WTC11 (cell line): Measurements from ENCODE around the gene ZMYND11. TPM values are rescaled to one million over a fixed set of nuclear protein-coding genes. Genes with fewer than 3 reads are reported as not detected.

Experiments used
- ATAC-seq: fragments of 200-7000 bp; cut with Tn5 transposase; 2 replicates; pipeline ENCODE4 v1.10.0; 2021; ENCODE audit warnings: mild to moderate bottlenecking, moderate library complexity
- CTCF ChIA-PET: fragments of 300-600 bp; sonication (Branson Sonifier 250); formaldehyde crosslinking; loops from one replicate; lab custom pipeline; 2021; ENCODE audit warnings: antibody characterized with exemption; lab: Charles Lee
- POLR2A ChIA-PET: fragments of 350-600 bp; sonication (Branson Sonifier 250); formaldehyde crosslinking; loops from one replicate; lab custom pipeline; 2021; ENCODE audit warnings: antibody characterized with exemption; lab: Charles Lee
- DNase-seq: peaks from one replicate; pipeline ENCODE4 v3.0.0; 2021; ENCODE audit warnings: low spot score
- H3K27ac Mint-ChIP-seq: 2 replicates; pipeline ENCODE4 v1.8.0; 2021; ENCODE audit warnings: mixed read lengths
- H3K27me3 Mint-ChIP-seq: 2 replicates; pipeline ENCODE4 v1.8.0; 2021; ENCODE audit warnings: low read depth, mild to moderate bottlenecking, moderate library complexity, mixed read lengths
- H3K36me3 Mint-ChIP-seq: 2 replicates; pipeline ENCODE4 v1.8.0; 2021; ENCODE audit warnings: mixed read lengths
- H3K4me1 Mint-ChIP-seq: 2 replicates; pipeline ENCODE4 v1.8.0; 2022; ENCODE audit warnings: mixed read lengths
- H3K4me3 Mint-ChIP-seq: 2 replicates; pipeline ENCODE4 v1.8.0; 2021; ENCODE audit warnings: mild to moderate bottlenecking, moderate library complexity, mixed read lengths
- H3K9me3 Mint-ChIP-seq: 2 replicates; pipeline ENCODE4 v1.8.0; 2021; ENCODE audit warnings: mixed read lengths
- ATF2 ChIP-seq: sonication (generic); formaldehyde crosslinking; IDR thresholded peaks from 2 replicates; pipeline ENCODE4 v1.8.1; 2022; ENCODE audit warnings: low read depth, missing genetic modification reagents, borderline replicate concordance
- CBFB ChIP-seq: sonication (generic); formaldehyde crosslinking; IDR thresholded peaks from 2 replicates; pipeline ENCODE4 v1.8.1; 2022; ENCODE audit warnings: mild to moderate bottlenecking, low read depth, missing genetic modification reagents
- CDX4 ChIP-seq: fragments of 250-450 bp; sonication (Bioruptor Pico); IDR thresholded peaks from 2 replicates; pipeline ENCODE4 v1.9.0; 2021; ENCODE audit warnings: moderate library complexity, mild to moderate bottlenecking, inconsistent platforms, borderline replicate concordance
- E2F1 ChIP-seq: sonication (generic); formaldehyde crosslinking; IDR thresholded peaks from 2 replicates; pipeline ENCODE4 v1.8.0; 2022; ENCODE audit warnings: mild to moderate bottlenecking, missing genetic modification reagents
- EMX1 ChIP-seq: fragments of 250-450 bp; sonication (Bioruptor Pico); IDR thresholded peaks from 2 replicates; pipeline ENCODE4 v1.8.0; 2021; ENCODE audit warnings: mild to moderate bottlenecking
- GTF2I ChIP-seq: fragments of 250-450 bp; sonication (Bioruptor Pico); conservative IDR thresholded peaks from 2 replicates; pipeline ENCODE4 v1.4.0; 2021; ENCODE audit warnings: mild to moderate bottlenecking
- SMAD3 ChIP-seq: sonication (generic); formaldehyde crosslinking; IDR thresholded peaks from 2 replicates; pipeline ENCODE4 v1.8.0; 2022; ENCODE audit warnings: missing genetic modification reagents, mild to moderate bottlenecking, borderline replicate concordance
- SOX15 ChIP-seq: fragments of 250-450 bp; sonication (Bioruptor Pico); IDR thresholded peaks from 2 replicates; pipeline ENCODE4 v1.9.0; 2021; ENCODE audit warnings: mild to moderate bottlenecking
- TCF7 ChIP-seq: sonication (generic); formaldehyde crosslinking; IDR thresholded peaks from 2 replicates; pipeline ENCODE4 v1.8.0; 2022; ENCODE audit warnings: mild to moderate bottlenecking, low read depth, missing genetic modification reagents, moderate library complexity
- TEAD4 ChIP-seq: sonication (generic); formaldehyde crosslinking; IDR thresholded peaks from 2 replicates; pipeline ENCODE4 v1.8.0; 2022; ENCODE audit warnings: mild to moderate bottlenecking, missing genetic modification reagents
- USF1 ChIP-seq: sonication (generic); formaldehyde crosslinking; IDR thresholded peaks from 2 replicates; pipeline ENCODE4 v1.8.0; 2022; ENCODE audit warnings: mild to moderate bottlenecking, missing genetic modification reagents
- ZBTB21 ChIP-seq: sonication (generic); formaldehyde crosslinking; IDR thresholded peaks from 2 replicates; pipeline ENCODE4 v1.8.1; 2023; ENCODE audit warnings: mild to moderate bottlenecking, missing genetic modification reagents, borderline replicate concordance
- ZBTB43 ChIP-seq: sonication (generic); formaldehyde crosslinking; IDR thresholded peaks from 2 replicates; pipeline ENCODE4 v1.8.1; 2023; ENCODE audit warnings: mild to moderate bottlenecking, missing genetic modification reagents
- ZNF232 ChIP-seq: sonication (generic); formaldehyde crosslinking; IDR thresholded peaks from 2 replicates; pipeline ENCODE4 v1.8.0; 2022; ENCODE audit warnings: mild to moderate bottlenecking, missing genetic modification reagents
- total RNA-seq: library from RNA; stranded (reverse); gene quantifications from 3 replicates; pipeline ENCODE4 v1.2.3, GENCODE V29; 2021
- TF ChIP-seq, protein P1 (sequence below): sonication (generic); formaldehyde crosslinking; IDR thresholded peaks from 2 replicates; pipeline ENCODE4 v1.8.0; 2022; ENCODE audit warnings: mild to moderate bottlenecking, missing genetic modification reagents
- TF ChIP-seq, protein P2 (sequence below): fragments of 250-450 bp; sonication (Bioruptor Pico); IDR thresholded peaks from 2 replicates; pipeline ENCODE4 v2.1.2; 2022; ENCODE audit warnings: mild to moderate bottlenecking, moderate library complexity
- TF ChIP-seq, protein P3 (sequence below): sonication (generic); formaldehyde crosslinking; IDR thresholded peaks from 2 replicates; pipeline ENCODE4 v1.8.0; 2023; ENCODE audit warnings: missing genetic modification reagents, mild to moderate bottlenecking, borderline replicate concordance

The ZMYND11 gene
- total RNA-seq, 1 experiment from 2014 or later = 22.3 TPM

DNA sequence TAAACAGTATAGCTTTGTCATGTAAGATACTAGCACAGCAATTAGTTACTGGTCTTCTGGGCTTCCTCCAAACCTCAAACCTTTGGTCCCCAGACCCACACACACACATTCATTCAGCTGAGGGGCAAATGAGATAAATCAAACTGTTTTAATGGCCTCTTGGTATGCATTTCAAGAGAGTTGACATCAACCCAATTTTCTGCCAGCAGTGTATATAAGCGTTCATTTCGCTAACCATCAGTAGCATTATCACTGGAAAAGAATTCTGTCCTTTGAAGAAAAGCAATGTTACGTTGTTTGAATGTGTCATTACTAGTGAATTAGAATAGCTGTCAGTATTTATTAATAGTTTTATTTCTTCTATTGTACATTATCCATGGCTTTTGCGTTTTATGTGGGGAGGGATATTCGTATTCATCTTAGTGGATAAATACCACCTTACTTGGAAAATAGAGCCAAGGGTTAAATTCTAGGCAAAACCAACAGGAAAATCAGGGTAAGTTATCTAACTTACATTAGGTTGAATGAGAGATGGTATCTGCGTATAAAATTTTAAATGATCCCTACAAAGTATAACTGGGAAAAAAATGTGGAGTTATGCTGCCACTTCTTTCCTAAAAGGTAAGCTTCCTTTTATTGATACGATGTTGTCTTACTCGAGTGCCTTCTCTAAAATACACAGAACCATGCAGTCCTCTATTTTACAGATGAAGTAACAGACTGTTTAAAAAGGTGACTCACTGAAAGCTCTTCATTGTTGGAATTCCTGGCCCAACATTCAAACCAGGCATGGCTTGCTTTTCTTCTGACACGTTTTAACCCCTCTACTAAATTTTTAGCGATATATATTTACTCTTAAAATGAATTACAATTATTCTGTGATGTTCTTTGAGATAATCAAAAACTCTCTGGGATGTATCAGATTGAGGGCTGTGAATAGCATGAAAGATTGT lies 2.0 kb upstream of the ZMYND11 start:
- POLR2A ChIA-PET = no interaction called here
- ATAC-seq (no peak), DNase-seq (no peak)
- Mint-ChIP-seq H3K27me3 (peaks cover 17% of the 10 kb centered on the region), H3K4me3 (peak overlapping the region; percentile 87), H3K9me3 (no peaks in the 10 kb centered on the region), H3K4me1 (peaks cover 31% of the 10 kb centered on the region), H3K36me3 (no peaks in the 10 kb centered on the region)
- TF ChIP-seq ATF2 (CRISPR knock-in tag) = no peak
- TF ChIP-seq, protein P1, sequence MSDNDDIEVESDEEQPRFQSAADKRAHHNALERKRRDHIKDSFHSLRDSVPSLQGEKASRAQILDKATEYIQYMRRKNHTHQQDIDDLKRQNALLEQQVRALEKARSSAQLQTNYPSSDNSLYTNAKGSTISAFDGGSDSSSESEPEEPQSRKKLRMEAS = no peak
- no peak for TF ChIP-seq SOX15 (CRISPR knock-in tag)
- no peak for TF ChIP-seq TCF7 (CRISPR knock-in tag)
- no peak for TF ChIP-seq GTF2I (CRISPR knock-in tag)
- TF ChIP-seq ZBTB21 (CRISPR knock-in tag) = no peak
- no peak for TF ChIP-seq SMAD3 (CRISPR knock-in tag)
- TF ChIP-seq, protein P2, sequence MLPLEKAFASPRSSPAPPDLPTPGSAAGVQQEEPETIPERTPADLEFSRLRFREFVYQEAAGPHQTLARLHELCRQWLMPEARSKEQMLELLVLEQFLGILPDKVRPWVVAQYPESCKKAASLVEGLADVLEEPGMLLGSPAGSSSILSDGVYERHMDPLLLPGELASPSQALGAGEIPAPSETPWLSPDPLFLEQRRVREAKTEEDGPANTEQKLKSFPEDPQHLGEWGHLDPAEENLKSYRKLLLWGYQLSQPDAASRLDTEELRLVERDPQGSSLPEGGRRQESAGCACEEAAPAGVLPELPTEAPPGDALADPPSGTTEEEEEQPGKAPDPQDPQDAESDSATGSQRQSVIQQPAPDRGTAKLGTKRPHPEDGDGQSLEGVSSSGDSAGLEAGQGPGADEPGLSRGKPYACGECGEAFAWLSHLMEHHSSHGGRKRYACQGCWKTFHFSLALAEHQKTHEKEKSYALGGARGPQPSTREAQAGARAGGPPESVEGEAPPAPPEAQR (CRISPR knock-in tag) = no peak
- TF ChIP-seq CDX4 (CRISPR knock-in tag) = no peak
- TF ChIP-seq ZBTB43 (CRISPR knock-in tag) = no peak
- TF ChIP-seq ZNF232 (CRISPR knock-in tag) = no peak
- TF ChIP-seq EMX1 (CRISPR knock-in tag) = no peak
- TF ChIP-seq TEAD4 (CRISPR knock-in tag) = no peak
- no peak for TF ChIP-seq USF1 (CRISPR knock-in tag)
- TF ChIP-seq E2F1 = no peak
- TF ChIP-seq, protein P3, sequence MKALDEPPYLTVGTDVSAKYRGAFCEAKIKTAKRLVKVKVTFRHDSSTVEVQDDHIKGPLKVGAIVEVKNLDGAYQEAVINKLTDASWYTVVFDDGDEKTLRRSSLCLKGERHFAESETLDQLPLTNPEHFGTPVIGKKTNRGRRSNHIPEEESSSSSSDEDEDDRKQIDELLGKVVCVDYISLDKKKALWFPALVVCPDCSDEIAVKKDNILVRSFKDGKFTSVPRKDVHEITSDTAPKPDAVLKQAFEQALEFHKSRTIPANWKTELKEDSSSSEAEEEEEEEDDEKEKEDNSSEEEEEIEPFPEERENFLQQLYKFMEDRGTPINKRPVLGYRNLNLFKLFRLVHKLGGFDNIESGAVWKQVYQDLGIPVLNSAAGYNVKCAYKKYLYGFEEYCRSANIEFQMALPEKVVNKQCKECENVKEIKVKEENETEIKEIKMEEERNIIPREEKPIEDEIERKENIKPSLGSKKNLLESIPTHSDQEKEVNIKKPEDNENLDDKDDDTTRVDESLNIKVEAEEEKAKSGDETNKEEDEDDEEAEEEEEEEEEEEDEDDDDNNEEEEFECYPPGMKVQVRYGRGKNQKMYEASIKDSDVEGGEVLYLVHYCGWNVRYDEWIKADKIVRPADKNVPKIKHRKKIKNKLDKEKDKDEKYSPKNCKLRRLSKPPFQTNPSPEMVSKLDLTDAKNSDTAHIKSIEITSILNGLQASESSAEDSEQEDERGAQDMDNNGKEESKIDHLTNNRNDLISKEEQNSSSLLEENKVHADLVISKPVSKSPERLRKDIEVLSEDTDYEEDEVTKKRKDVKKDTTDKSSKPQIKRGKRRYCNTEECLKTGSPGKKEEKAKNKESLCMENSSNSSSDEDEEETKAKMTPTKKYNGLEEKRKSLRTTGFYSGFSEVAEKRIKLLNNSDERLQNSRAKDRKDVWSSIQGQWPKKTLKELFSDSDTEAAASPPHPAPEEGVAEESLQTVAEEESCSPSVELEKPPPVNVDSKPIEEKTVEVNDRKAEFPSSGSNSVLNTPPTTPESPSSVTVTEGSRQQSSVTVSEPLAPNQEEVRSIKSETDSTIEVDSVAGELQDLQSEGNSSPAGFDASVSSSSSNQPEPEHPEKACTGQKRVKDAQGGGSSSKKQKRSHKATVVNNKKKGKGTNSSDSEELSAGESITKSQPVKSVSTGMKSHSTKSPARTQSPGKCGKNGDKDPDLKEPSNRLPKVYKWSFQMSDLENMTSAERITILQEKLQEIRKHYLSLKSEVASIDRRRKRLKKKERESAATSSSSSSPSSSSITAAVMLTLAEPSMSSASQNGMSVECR (CRISPR knock-in tag) = no peak
- TF ChIP-seq CBFB = no peak
- TF ChIP-seq, all 79 proteins: peak for 0
- CTCF ChIA-PET = interaction anchor here (1.0 kb wide), 1 partner anchor 57 kb away, joined by 3 read pairs; no protein-coding TSS in a partner anchor
- no peak overlapping the region for H3K27ac Mint-ChIP-seq
